GM19043 (cell line): Measurements from ENCODE around the gene ALG2.

ENCODE experiments used
- ATAC-seq: cut with Tn5 transposase; IDR thresholded peaks from one replicate; pipeline ENCODE4 v1.9.1; 2021; ENCODE audit warnings: low read depth; ENCODE audit not compliant: unreplicated experiment

The ALG2 gene

GRCh38 chr9:99221621-99222415, at the start of gene ALG2, which contains the start of gene SEC61B:
ALG2 (minus strand) TSS chr9:99221942; CDS start chr9:99221894, 48 bp downstream.
SEC61B (plus strand) TSS chr9:99222282; CDS start chr9:99222364, 82 bp downstream.
- peak; percentile 88 for ATAC-seq

GRCh38 chr9:99270491-99270890, 48.7 kb upstream of the ALG2 start:
- no peak for ATAC-seq

GRCh38 chr9:99269416-99269815, 47.7 kb upstream of the ALG2 start:
- no peak for ATAC-seq

GRCh38 chr9:99266255-99267023, 44.7 kb upstream of the ALG2 start:
- no peak for ATAC-seq

GRCh38 chr9:99265691-99266090, 43.9 kb upstream of the ALG2 start:
- no peak for ATAC-seq

GRCh38 chr9:99264070-99264680, 42.4 kb upstream of the ALG2 start:
- ATAC-seq: no peak

GRCh38 chr9:99262949-99263418, 41.2 kb upstream of the ALG2 start:
- peak; percentile 43 for ATAC-seq

GRCh38 chr9:99261923-99262322, 40.2 kb upstream of the ALG2 start:
- no peak for ATAC-seq

GRCh38 chr9:99259231-99259918, 37.6 kb upstream of the ALG2 start:
- ATAC-seq: peak; percentile 58

GRCh38 chr9:99257723-99258389, 36.1 kb upstream of the ALG2 start:
- ATAC-seq: no peak

- ATAC-seq: no peak
Observed at GRCh38 chr9:99255651-99256050, 33.9 kb upstream of the ALG2 start.

- ATAC-seq: peak; percentile 87
Observed at GRCh38 chr9:99253772-99254431, 32.2 kb upstream of the ALG2 start.

- peak; percentile 28 for ATAC-seq
Observed at GRCh38 chr9:99253134-99253533, 31.4 kb upstream of the ALG2 start.

GRCh38 chr9:99251157-99251556, 29.4 kb upstream of the ALG2 start:
- no peak for ATAC-seq

GRCh38 chr9:99249619-99250018, 27.9 kb upstream of the ALG2 start:
- no peak for ATAC-seq

GRCh38 chr9:99244344-99245260, 22.9 kb upstream of the ALG2 start:
- peak; percentile 88 for ATAC-seq

GRCh38 chr9:99241106-99241505, 19.4 kb upstream of the ALG2 start:
- ATAC-seq: no peak

- ATAC-seq: no peak
Observed at GRCh38 chr9:99239341-99240060, 17.8 kb upstream of the ALG2 start.
